SU-DHL-6 (cell line): ENCODE measurements around the gene FN1.

Source experiments
- H2AFZ ChIP-seq: fragments of 200-600 bp; sonication (generic); 2 replicates; pipeline ENCODE4 v1.6.1; 2014; ENCODE audit warnings: low read depth, mild to moderate bottlenecking, moderate library complexity, mixed read lengths, antibody characterized with exemption, low read length; ENCODE audit not compliant: severe bottlenecking
- H3F3A ChIP-seq: fragments of 200-600 bp; shearing (Covaris generic); 2 replicates; pipeline ENCODE4 v1.6.0; 2016; ENCODE audit warnings: antibody characterized with exemption, mild to moderate bottlenecking; ENCODE audit not compliant: insufficient read depth
- H3K27ac ChIP-seq: fragments of 200-600 bp; sonication (generic); 2 replicates; pipeline ENCODE4 v1.5.1; 2016; ENCODE audit warnings: low read depth, mild to moderate bottlenecking, low read length, moderate library complexity, mixed read lengths
- H3K27me3 ChIP-seq: fragments of 200-600 bp; sonication (generic), shearing (Covaris generic); 2 replicates; pipeline ENCODE4 v1.6.0; 2014; ENCODE audit warnings: mild to moderate bottlenecking, low read length
- H3K36me3 ChIP-seq: fragments of 200-600 bp; sonication (generic); 2 replicates; pipeline ENCODE4 v1.6.1; 2014; ENCODE audit warnings: mild to moderate bottlenecking, low read length, mixed read lengths
- H3K4me2 ChIP-seq: fragments of 300-600, 200-600 bp; shearing (Covaris generic), sonication (generic); 2 replicates; pipeline ENCODE4 v1.6.0; 2014; ENCODE audit warnings: low read length, low read depth, mild to moderate bottlenecking; ENCODE audit not compliant: poor library complexity, severe bottlenecking
- H3K4me3 ChIP-seq: fragments of 200-600 bp; sonication (generic); 2 replicates; pipeline ENCODE4 v1.5.1; 2014; ENCODE audit warnings: antibody characterized with exemption, low read length, mild to moderate bottlenecking, mixed read lengths; ENCODE audit not compliant: insufficient read depth, poor library complexity, severe bottlenecking
- H3K79me2 ChIP-seq: fragments of 200-600 bp; sonication (generic); 2 replicates; pipeline ENCODE4 v1.6.1; 2014; ENCODE audit warnings: mild to moderate bottlenecking, low read length, moderate library complexity; ENCODE audit not compliant: insufficient read depth
- H3K9ac ChIP-seq: fragments of 200-600 bp; sonication (generic); 2 replicates; pipeline ENCODE4 v1.7.0; 2014; ENCODE audit warnings: mild to moderate bottlenecking, low read length
- H3K9me2 ChIP-seq: fragments of 200-600 bp; sonication (generic); replicated peaks from 2 replicates; pipeline ENCODE4 v1.6.1; 2014; ENCODE audit warnings: low read length; ENCODE audit not compliant: insufficient read depth
- H3K9me3 ChIP-seq: fragments of 200-600 bp; sonication (generic); 2 replicates; pipeline ENCODE4 v1.6.1; 2014; ENCODE audit warnings: low read length, mixed read lengths; ENCODE audit not compliant: insufficient read depth
- H4K20me1 ChIP-seq: fragments of 200-600 bp; sonication (generic); 2 replicates; pipeline ENCODE4 v1.6.1; 2014; ENCODE audit warnings: low read depth, mild to moderate bottlenecking, antibody characterized with exemption, low read length, moderate library complexity, mixed read lengths
- CTCF ChIP-seq: fragments of 200-600 bp; sonication (generic); IDR thresholded peaks from one replicate; pipeline ENCODE4 v1.5.1; 2017; ENCODE audit warnings: antibody characterized with exemption, mild to moderate bottlenecking, low read length, moderate library complexity; ENCODE audit not compliant: insufficient read depth, poor library complexity, severe bottlenecking
- EZH2phosphoT487 ChIP-seq: fragments of 200-600 bp; sonication (generic), shearing (Covaris generic); conservative IDR thresholded peaks from 2 replicates; pipeline ENCODE4 v1.6.1; 2018; ENCODE audit warnings: mild to moderate bottlenecking, antibody characterized with exemption, low read length, moderate library complexity, mixed read lengths

FN1 gene

GRCh38 chr2:215384710-215385109, 51.2 kb downstream of the FN1 start:
- Histone ChIP-seq H3K27ac (no peak overlapping the region), H3F3A (no peaks in the 10 kb centered on the region), H3K79me2 (no peaks in the 10 kb centered on the region), H3K9me3 (no peaks in the 10 kb centered on the region), H3K9ac (no peak overlapping the region), H2AFZ (no peak overlapping the region), H3K4me3 (no peak overlapping the region), H3K36me3 (no peaks in the 10 kb centered on the region), H3K9me2 (no peaks in the 10 kb centered on the region), H4K20me1 (no peaks in the 10 kb centered on the region), H3K4me2 (no peak overlapping the region), H3K27me3 (no peaks in the 10 kb centered on the region)
- TF ChIP-seq CTCF = no peak
- no peak for TF ChIP-seq EZH2phosphoT487

- Histone ChIP-seq H3K4me2 (no peak overlapping the region), H3K79me2 (no peaks in the 10 kb centered on the region), H4K20me1 (no peaks in the 10 kb centered on the region), H3F3A (no peaks in the 10 kb centered on the region), H2AFZ (no peak overlapping the region), H3K9me3 (no peaks in the 10 kb centered on the region), H3K27me3 (no peaks in the 10 kb centered on the region), H3K36me3 (no peaks in the 10 kb centered on the region), H3K4me3 (no peak overlapping the region), H3K27ac (no peak overlapping the region), H3K9ac (no peak overlapping the region), H3K9me2 (no peaks in the 10 kb centered on the region)
- TF ChIP-seq EZH2phosphoT487 (no peak), CTCF (no peak)
Observed at GRCh38 chr2:215383652-215384279, 52.1 kb downstream of the FN1 start.

- Histone ChIP-seq H3K9me2 (no peaks in the 10 kb centered on the region), H2AFZ (no peak overlapping the region), H3K9ac (no peak overlapping the region), H3K27ac (no peak overlapping the region), H3K27me3 (no peaks in the 10 kb centered on the region), H3K9me3 (no peaks in the 10 kb centered on the region), H3K36me3 (no peaks in the 10 kb centered on the region), H3K4me3 (no peak overlapping the region), H3K79me2 (no peaks in the 10 kb centered on the region), H4K20me1 (no peaks in the 10 kb centered on the region), H3K4me2 (no peak overlapping the region), H3F3A (no peaks in the 10 kb centered on the region)
- TF ChIP-seq EZH2phosphoT487 = no peak
- TF ChIP-seq CTCF = no peak
Observed at GRCh38 chr2:215382480-215382879, 53.4 kb downstream of the FN1 start.
